ENCODE data around the gene CDC25A.

- TF ChIP-seq CTCF (IDR thresholded peaks at IDR 0.05; ENCODE audit: low read length) (no peak), EZH2 (IDR thresholded peaks at IDR 0.05; ENCODE audit: borderline replicate concordance, low read length) (no peak)
Observed at GRCh38 chr3:48184299-48184698, 3.9 kb downstream of the CDC25A start.
